Measurements from ENCODE around the gene ALDH4A1.

- TF ChIP-seq CTCF (IDR thresholded peaks at IDR 0.05) (peak; percentile 59 to 88 (median 82)), POLR2A (IDR thresholded peaks at IDR 0.05) (no peak)
These were observed 4.9 kb upstream of the ALDH4A1 start for GRCh38 chr1:18907021-18907916.
